B cell (primary cell): Measurements from ENCODE around the gene CACNA2D3.

ENCODE experiments used
- CTCF ChIP-seq: fragments of 200-600 bp; IDR thresholded peaks from one replicate; pipeline ENCODE4 v1.8.0; 2022; ENCODE audit warnings: antibody characterized with exemption, mild to moderate bottlenecking
- EZH2 ChIP-seq: IDR thresholded peaks from 2 replicates; pipeline ENCODE4 v1.6.1; 2012; ENCODE audit warnings: borderline replicate concordance, low read depth, mild to moderate bottlenecking, moderate library complexity, low read length; ENCODE audit not compliant: insufficient read depth, poor library complexity, severe bottlenecking

- no peak for TF ChIP-seq CTCF
- no peak for TF ChIP-seq EZH2
Observed at GRCh38 chr3:54826251-54826691, 703.9 kb downstream of the CACNA2D3 start.
